GM23338 (cell line): ENCODE measurements around the gene HTR7. TPM values are rescaled to one million over a fixed set of nuclear protein-coding genes. Genes with fewer than 3 reads are reported as not detected.

Experiments used
- ATAC-seq: fragments of 200-7000 bp; cut with Tn5 transposase; 3 replicates; pipeline ENCODE4 v1.9.1; 2020
- DNase-seq: peaks from one replicate; pipeline ENCODE4 v3.0.0-alpha.2; 2015; ENCODE audit warnings: low spot score
- H2AFZ ChIP-seq: fragments of 200-600 bp; sonication (generic); 2 replicates; pipeline ENCODE4 v1.8.0; 2016; ENCODE audit warnings: antibody characterized with exemption, mild to moderate bottlenecking, moderate library complexity
- H3F3A ChIP-seq: fragments of 200-600 bp; sonication (generic); replicated peaks from 2 replicates; pipeline ENCODE4 v1.8.0; 2017; ENCODE audit warnings: antibody characterized with exemption, mixed run types, low read depth
- H3K27ac ChIP-seq: fragments of 200-600 bp; sonication (generic); 2 replicates; pipeline ENCODE4 v1.6.1; 2016; ENCODE audit warnings: low read depth
- H3K27me3 ChIP-seq: fragments of 200-600 bp; sonication (generic); 2 replicates; pipeline ENCODE4 v1.8.0; 2016; ENCODE audit warnings: mild to moderate bottlenecking, mixed run types, moderate library complexity; ENCODE audit not compliant: insufficient read depth
- H3K36me3 ChIP-seq: fragments of 200-600 bp; sonication (generic); 2 replicates; pipeline ENCODE4 v1.8.0; 2016; ENCODE audit warnings: mild to moderate bottlenecking; ENCODE audit not compliant: insufficient read depth
- H3K4me1 ChIP-seq: fragments of 200-600 bp; sonication (generic); 2 replicates; pipeline ENCODE4 v1.8.0; 2016; ENCODE audit warnings: mild to moderate bottlenecking, moderate library complexity; ENCODE audit not compliant: insufficient read depth
- H3K4me2 ChIP-seq: fragments of 200-600 bp; sonication (generic); 2 replicates; pipeline ENCODE4 v1.7.1; 2017; ENCODE audit warnings: mixed run types
- H3K4me3 ChIP-seq: fragments of 200-600 bp; sonication (generic); 2 replicates; pipeline ENCODE4 v1.6.1; 2016; ENCODE audit warnings: mixed run types
- H3K79me2 ChIP-seq: fragments of 200-600 bp; sonication (generic); replicated peaks from 2 replicates; pipeline ENCODE4 v1.8.0; 2017; ENCODE audit warnings: mild to moderate bottlenecking; ENCODE audit not compliant: insufficient read depth
- H3K9me2 ChIP-seq: fragments of 200-600 bp; sonication (generic); 2 replicates; pipeline ENCODE4 v1.8.0; 2017; ENCODE audit not compliant: insufficient read depth
- H4K20me1 ChIP-seq: fragments of 200-600 bp; sonication (generic); replicated peaks from 2 replicates; pipeline ENCODE4 v1.8.0; 2017; ENCODE audit warnings: mild to moderate bottlenecking; ENCODE audit not compliant: insufficient read depth
- H3K27ac Mint-ChIP-seq: 2 replicates; pipeline ENCODE4 v1.8.0; 2020; ENCODE audit warnings: inconsistent platforms, mild to moderate bottlenecking, moderate library complexity, mixed read lengths
- H3K27me3 Mint-ChIP-seq: 3 replicates; pipeline ENCODE4 v1.8.0; 2022; ENCODE audit warnings: low read depth, mild to moderate bottlenecking, moderate library complexity, mixed read lengths, inconsistent platforms; ENCODE audit not compliant: insufficient read depth, poor library complexity
- H3K36me3 Mint-ChIP-seq: 3 replicates; pipeline ENCODE4 v1.8.0; 2021; ENCODE audit warnings: low read depth, mild to moderate bottlenecking, inconsistent platforms, moderate library complexity, mixed read lengths
- H3K4me1 Mint-ChIP-seq: 3 replicates; pipeline ENCODE4 v1.8.0; 2020; ENCODE audit warnings: mild to moderate bottlenecking, inconsistent platforms, mixed read lengths
- H3K4me3 Mint-ChIP-seq: 3 replicates; pipeline ENCODE4 v1.8.0; 2021; ENCODE audit warnings: moderate library complexity, mild to moderate bottlenecking, inconsistent platforms, mixed read lengths
- H3K9me3 Mint-ChIP-seq: 3 replicates; pipeline ENCODE4 v1.8.0; 2020; ENCODE audit warnings: moderate library complexity, mild to moderate bottlenecking, inconsistent platforms, mixed read lengths
- EZH2phosphoT487 ChIP-seq: fragments of 200-600 bp; sonication (generic); IDR thresholded peaks from one replicate; pipeline ENCODE4 v1.8.1; 2018; ENCODE audit warnings: antibody characterized with exemption; ENCODE audit not compliant: unreplicated experiment
- JUNB ChIP-seq: IDR thresholded peaks from one replicate; pipeline ENCODE4 v1.6.1; 2016; ENCODE audit warnings: antibody characterized with exemption; ENCODE audit not compliant: unreplicated experiment
- REST ChIP-seq: IDR thresholded peaks from one replicate; pipeline ENCODE4 v1.6.1; 2018; ENCODE audit warnings: antibody characterized with exemption; ENCODE audit not compliant: unreplicated experiment
- polyA plus RNA-seq: library from polyadenylated mRNA; unstranded; fragments of >200 nt; fragmentation: Nextera tagmentation; extraction: Ambion mirVana; gene quantifications from 2 replicates; pipeline ENCODE4 v1.2.1, GENCODE V29; 2016
- total RNA-seq: library from RNA; depleted of rRNA; stranded (reverse); fragments of >200 nt; shearing (Covaris generic); gene quantifications from 2 replicates; pipeline ENCODE4 v1.2.3, GENCODE V29; 2014
- TF ChIP-seq, protein P1 (sequence below), 2 experiments: fragments of 200-600 bp in 1 of 2; sonication (generic) in 1 of 2; conservative IDR thresholded peaks; 2 replicates each; pipeline versions ENCODE4 v1.5.1 to v1.6.1; 2016 to 2017; ENCODE audit warnings: antibody characterized with exemption in 2 of 2, low read depth in 2 of 2, mild to moderate bottlenecking in 2 of 2, moderate library complexity in 1 of 2
- TF ChIP-seq, protein P2 (sequence below): fragments of 250-450 bp; sonication (Bioruptor Pico); IDR thresholded peaks from 2 replicates; pipeline ENCODE4 v1.5.0; 2020; ENCODE audit warnings: mild to moderate bottlenecking, moderate library complexity

HTR7 gene
- total and polyA plus RNA-seq, 2 experiments from 2014 or later, result 7.0 to 42.2 TPM

DNA sequence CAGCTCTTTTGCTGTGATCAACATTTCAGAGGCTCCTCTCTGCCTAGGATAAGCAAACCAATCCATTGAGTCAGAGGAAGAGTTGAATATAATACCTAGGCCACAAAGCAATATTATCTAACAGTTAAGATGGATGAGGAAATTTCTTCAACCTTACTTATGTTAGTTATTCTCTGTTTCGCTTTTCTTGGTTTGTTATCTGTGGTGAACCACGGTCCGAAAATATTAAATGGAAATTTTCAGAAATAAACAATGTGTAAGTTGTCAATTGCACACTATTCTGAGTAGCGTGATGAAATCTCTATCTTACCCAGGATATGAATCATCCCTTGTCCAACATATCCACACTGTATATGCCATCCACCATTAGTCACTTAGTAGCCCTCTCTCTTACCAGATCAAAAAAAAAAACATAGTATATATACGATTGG, 1.5 kb upstream of the HTR7 start:
- no peak for TF ChIP-seq JUNB
- TF ChIP-seq EZH2phosphoT487, result no peak
- TF ChIP-seq REST, result no peak
- TF ChIP-seq, protein P1, sequence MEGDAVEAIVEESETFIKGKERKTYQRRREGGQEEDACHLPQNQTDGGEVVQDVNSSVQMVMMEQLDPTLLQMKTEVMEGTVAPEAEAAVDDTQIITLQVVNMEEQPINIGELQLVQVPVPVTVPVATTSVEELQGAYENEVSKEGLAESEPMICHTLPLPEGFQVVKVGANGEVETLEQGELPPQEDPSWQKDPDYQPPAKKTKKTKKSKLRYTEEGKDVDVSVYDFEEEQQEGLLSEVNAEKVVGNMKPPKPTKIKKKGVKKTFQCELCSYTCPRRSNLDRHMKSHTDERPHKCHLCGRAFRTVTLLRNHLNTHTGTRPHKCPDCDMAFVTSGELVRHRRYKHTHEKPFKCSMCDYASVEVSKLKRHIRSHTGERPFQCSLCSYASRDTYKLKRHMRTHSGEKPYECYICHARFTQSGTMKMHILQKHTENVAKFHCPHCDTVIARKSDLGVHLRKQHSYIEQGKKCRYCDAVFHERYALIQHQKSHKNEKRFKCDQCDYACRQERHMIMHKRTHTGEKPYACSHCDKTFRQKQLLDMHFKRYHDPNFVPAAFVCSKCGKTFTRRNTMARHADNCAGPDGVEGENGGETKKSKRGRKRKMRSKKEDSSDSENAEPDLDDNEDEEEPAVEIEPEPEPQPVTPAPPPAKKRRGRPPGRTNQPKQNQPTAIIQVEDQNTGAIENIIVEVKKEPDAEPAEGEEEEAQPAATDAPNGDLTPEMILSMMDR (conservative IDR thresholded peaks at IDR 0.05; ENCODE audit: low read depth in 2 of 2), result no peak
- peaks cover 37% of the 10 kb centered on the region for H3K27me3 ChIP-seq
- no peak overlapping the region for H3K27ac ChIP-seq
- H4K20me1 ChIP-seq, result no peaks in the 10 kb centered on the region
- H3K4me1 Mint-ChIP-seq, result peaks cover 47% of the 10 kb centered on the region
- DNase-seq (no peak), ATAC-seq (no peak)
- H3K4me2 ChIP-seq, result no peak overlapping the region
- H3K36me3 ChIP-seq, result no peaks in the 10 kb centered on the region
- H3K36me3 Mint-ChIP-seq, result no peaks in the 10 kb centered on the region
- peaks cover 18% of the 10 kb centered on the region for H3K27me3 Mint-ChIP-seq
- peaks cover 30% of the 10 kb centered on the region for H3K79me2 ChIP-seq
- 0 out of 2 replicates have a peak, but pooled peaks cover 8% of the 10 kb centered on the region for H3F3A ChIP-seq
- 0 out of 2 replicates have a peak overlapping the region, but pooled peaks have one; percentile 74 for H3K4me3 ChIP-seq
- H3K27ac Mint-ChIP-seq, result no peak overlapping the region
- H3K9me2 ChIP-seq, result no peaks in the 10 kb centered on the region
- H3K4me3 Mint-ChIP-seq, result peak overlapping the region; percentile 87; the same call in 2 of the 3 replicates
- peaks cover 25% of the 10 kb centered on the region for H3K4me1 ChIP-seq
- no peaks in the 10 kb centered on the region for H3K9me3 Mint-ChIP-seq
- H2AFZ ChIP-seq, result no peak overlapping the region

- no peak overlapping the region; the same call in 1 of the 2 replicates for H3K27ac Mint-ChIP-seq
- H3F3A ChIP-seq, result 0 out of 2 replicates have a peak, but pooled peaks cover 8% of the 10 kb centered on the region
- no peaks in the 10 kb centered on the region for H3K9me3 Mint-ChIP-seq
- no peaks in the 10 kb centered on the region for H3K9me2 ChIP-seq
- peak overlapping the region; percentile 56 for H2AFZ ChIP-seq
- H3K4me1 ChIP-seq, result peaks cover 25% of the 10 kb centered on the region
- peaks cover 18% of the 10 kb centered on the region for H3K27me3 Mint-ChIP-seq
- peak overlapping the region; percentile 88 for H3K4me2 ChIP-seq
- no peak for ATAC-seq
- peak overlapping the region; percentile 74 for H3K4me3 ChIP-seq
- no peak for DNase-seq
- H3K27me3 ChIP-seq, result peaks cover 37% of the 10 kb centered on the region
- H3K79me2 ChIP-seq, result peaks cover 39% of the 10 kb centered on the region
- H3K4me1 Mint-ChIP-seq, result peaks cover 53% of the 10 kb centered on the region
- H3K36me3 ChIP-seq, result no peaks in the 10 kb centered on the region
- H3K36me3 Mint-ChIP-seq, result peaks cover 3% of the 10 kb centered on the region; the same call in 2 of the 3 replicates
- H4K20me1 ChIP-seq, result no peaks in the 10 kb centered on the region
- H3K4me3 Mint-ChIP-seq, result peak overlapping the region; percentile 87
- peak overlapping the region; percentile 52; the same call in 1 of the 2 replicates for H3K27ac ChIP-seq
- TF ChIP-seq, protein P2, sequence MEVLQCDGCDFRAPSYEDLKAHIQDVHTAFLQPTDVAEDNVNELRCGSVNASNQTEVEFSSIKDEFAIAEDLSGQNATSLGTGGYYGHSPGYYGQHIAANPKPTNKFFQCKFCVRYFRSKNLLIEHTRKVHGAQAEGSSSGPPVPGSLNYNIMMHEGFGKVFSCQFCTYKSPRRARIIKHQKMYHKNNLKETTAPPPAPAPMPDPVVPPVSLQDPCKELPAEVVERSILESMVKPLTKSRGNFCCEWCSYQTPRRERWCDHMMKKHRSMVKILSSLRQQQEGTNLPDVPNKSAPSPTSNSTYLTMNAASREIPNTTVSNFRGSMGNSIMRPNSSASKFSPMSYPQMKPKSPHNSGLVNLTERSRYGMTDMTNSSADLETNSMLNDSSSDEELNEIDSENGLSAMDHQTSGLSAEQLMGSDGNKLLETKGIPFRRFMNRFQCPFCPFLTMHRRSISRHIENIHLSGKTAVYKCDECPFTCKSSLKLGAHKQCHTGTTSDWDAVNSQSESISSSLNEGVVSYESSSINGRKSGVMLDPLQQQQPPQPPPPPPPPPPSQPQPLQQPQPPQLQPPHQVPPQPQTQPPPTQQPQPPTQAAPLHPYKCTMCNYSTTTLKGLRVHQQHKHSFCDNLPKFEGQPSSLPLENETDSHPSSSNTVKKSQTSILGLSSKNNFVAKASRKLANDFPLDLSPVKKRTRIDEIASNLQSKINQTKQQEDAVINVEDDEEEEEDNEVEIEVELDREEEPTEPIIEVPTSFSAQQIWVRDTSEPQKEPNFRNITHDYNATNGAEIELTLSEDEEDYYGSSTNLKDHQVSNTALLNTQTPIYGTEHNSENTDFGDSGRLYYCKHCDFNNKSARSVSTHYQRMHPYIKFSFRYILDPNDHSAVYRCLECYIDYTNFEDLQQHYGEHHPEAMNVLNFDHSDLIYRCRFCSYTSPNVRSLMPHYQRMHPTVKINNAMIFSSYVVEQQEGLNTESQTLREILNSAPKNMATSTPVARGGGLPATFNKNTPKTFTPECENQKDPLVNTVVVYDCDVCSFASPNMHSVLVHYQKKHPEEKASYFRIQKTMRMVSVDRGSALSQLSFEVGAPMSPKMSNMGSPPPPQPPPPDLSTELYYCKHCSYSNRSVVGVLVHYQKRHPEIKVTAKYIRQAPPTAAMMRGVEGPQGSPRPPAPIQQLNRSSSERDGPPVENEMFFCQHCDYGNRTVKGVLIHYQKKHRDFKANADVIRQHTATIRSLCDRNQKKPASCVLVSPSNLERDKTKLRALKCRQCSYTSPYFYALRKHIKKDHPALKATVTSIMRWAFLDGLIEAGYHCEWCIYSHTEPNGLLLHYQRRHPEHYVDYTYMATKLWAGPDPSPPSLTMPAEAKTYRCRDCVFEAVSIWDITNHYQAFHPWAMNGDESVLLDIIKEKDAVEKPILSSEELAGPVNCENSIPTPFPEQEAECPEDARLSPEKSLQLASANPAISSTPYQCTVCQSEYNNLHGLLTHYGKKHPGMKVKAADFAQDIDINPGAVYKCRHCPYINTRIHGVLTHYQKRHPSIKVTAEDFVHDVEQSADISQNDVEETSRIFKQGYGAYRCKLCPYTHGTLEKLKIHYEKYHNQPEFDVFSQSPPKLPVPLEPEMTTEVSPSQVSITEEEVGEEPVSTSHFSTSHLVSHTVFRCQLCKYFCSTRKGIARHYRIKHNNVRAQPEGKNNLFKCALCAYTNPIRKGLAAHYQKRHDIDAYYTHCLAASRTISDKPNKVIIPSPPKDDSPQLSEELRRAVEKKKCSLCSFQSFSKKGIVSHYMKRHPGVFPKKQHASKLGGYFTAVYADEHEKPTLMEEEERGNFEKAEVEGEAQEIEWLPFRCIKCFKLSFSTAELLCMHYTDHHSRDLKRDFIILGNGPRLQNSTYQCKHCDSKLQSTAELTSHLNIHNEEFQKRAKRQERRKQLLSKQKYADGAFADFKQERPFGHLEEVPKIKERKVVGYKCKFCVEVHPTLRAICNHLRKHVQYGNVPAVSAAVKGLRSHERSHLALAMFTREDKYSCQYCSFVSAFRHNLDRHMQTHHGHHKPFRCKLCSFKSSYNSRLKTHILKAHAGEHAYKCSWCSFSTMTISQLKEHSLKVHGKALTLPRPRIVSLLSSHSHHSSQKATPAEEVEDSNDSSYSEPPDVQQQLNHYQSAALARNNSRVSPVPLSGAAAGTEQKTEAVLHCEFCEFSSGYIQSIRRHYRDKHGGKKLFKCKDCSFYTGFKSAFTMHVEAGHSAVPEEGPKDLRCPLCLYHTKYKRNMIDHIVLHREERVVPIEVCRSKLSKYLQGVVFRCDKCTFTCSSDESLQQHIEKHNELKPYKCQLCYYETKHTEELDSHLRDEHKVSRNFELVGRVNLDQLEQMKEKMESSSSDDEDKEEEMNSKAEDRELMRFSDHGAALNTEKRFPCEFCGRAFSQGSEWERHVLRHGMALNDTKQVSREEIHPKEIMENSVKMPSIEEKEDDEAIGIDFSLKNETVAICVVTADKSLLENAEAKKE, result no peak
Observed at GRCh38 chr10:90858461-90858968, 676 bp upstream of the HTR7 start.
